Ascending aorta (tissue), 2 donors: ENCODE measurements around the gene SHISA9. TPM values are rescaled to one million over a fixed set of nuclear protein-coding genes. Genes with fewer than 3 reads are reported as not detected.

Experiments
- DNase-seq, 2 donors: peaks; one replicate each; pipeline ENCODE4 v3.0.0-alpha.2; 2019; ENCODE audit warnings: low spot score in 2 of 2
- H3K27ac ChIP-seq, 2 donors: fragments of 200-600 bp; sonication (generic); one replicate each; pipeline ENCODE4 v1.5.1; 2016 to 2017; ENCODE audit warnings: mild to moderate bottlenecking in 1 of 2
- H3K27me3 ChIP-seq: fragments of 200-600 bp; sonication (generic); one replicate; pipeline ENCODE4 v1.5.1; 2017
- H3K36me3 ChIP-seq, 2 donors: fragments of 200-600 bp; sonication (generic); one replicate each; pipeline ENCODE4 v1.5.1; 2016
- H3K4me1 ChIP-seq, 2 donors: fragments of 200-600 bp; sonication (generic); one replicate each; pipeline ENCODE4 v1.5.1; 2016 to 2017; ENCODE audit warnings: mild to moderate bottlenecking in 1 of 2
- H3K4me3 ChIP-seq, 2 donors: fragments of 200-600 bp; sonication (generic); one replicate each; pipeline ENCODE4 v1.5.1; 2016 to 2017; ENCODE audit warnings: mild to moderate bottlenecking in 1 of 2
- H3K9me3 ChIP-seq, 2 donors: fragments of 200-600 bp; sonication (generic); one replicate each; pipeline ENCODE4 v1.5.1; 2016
- CTCF ChIP-seq, 3 experiments: fragments of 200-600 bp in 2 of 3; fragments of 450-650 bp in 1 of 3; sonication (generic) in 2 of 3; IDR thresholded peaks; one replicate each; pipeline ENCODE4 v1.5.1; 2016 to 2019; ENCODE audit warnings: antibody characterized with exemption in 3 of 3, mild to moderate bottlenecking in 1 of 3, moderate library complexity in 1 of 3
- intact Hi-C: fragments of 100-400 bp; cut with DNase I; formaldehyde crosslinking; loops from one replicate; pipeline ENCODE4 v1.15.1; 2023
- total RNA-seq: library from RNA; depleted of rRNA; stranded (reverse); fragments of >200 nt; gene quantifications from one replicate; pipeline ENCODE4 v1.1.0, GENCODE V29; 2016

SHISA9 gene
- total RNA-seq, 1 donor from 2014 or later, result 8.9 TPM

- DNase-seq, result no peak
- H3K27me3 ChIP-seq, result no peaks in the 10 kb centered on the region
- H3K4me1 ChIP-seq, result no peaks in the 10 kb centered on the region
- peaks cover 0 to 5% of the 10 kb centered on the region in 2 donors for H3K9me3 ChIP-seq
- no peak overlapping the region for H3K27ac ChIP-seq
- H3K36me3 ChIP-seq, result no peaks in the 10 kb centered on the region
- no peak for TF ChIP-seq CTCF (IDR thresholded peaks at IDR 0.05)
- H3K4me3 ChIP-seq, result no peak overlapping the region
- intact Hi-C loops, result no loop called here
Observed at GRCh38 chr16:13052431-13052830, 151.0 kb downstream of the SHISA9 start.

GRCh38 chr16:13055480-13055879 lies 154.1 kb downstream of the SHISA9 start:
- intact Hi-C loops, result no loop called here
- H3K4me1 ChIP-seq, result no peaks in the 10 kb centered on the region
- no peak overlapping the region for H3K27ac ChIP-seq
- no peak for DNase-seq
- no peaks in the 10 kb centered on the region for H3K9me3 ChIP-seq
- H3K27me3 ChIP-seq, result no peaks in the 10 kb centered on the region
- no peak overlapping the region for H3K4me3 ChIP-seq
- no peaks in the 10 kb centered on the region for H3K36me3 ChIP-seq
- TF ChIP-seq CTCF (IDR thresholded peaks at IDR 0.05), result no peak

GRCh38 chr16:13056607-13057006 lies 155.2 kb downstream of the SHISA9 start:
- no peak overlapping the region for H3K4me3 ChIP-seq
- intact Hi-C loops, result no loop called here
- no peak overlapping the region for H3K27ac ChIP-seq
- H3K36me3 ChIP-seq, result no peaks in the 10 kb centered on the region
- no peaks in the 10 kb centered on the region for H3K9me3 ChIP-seq
- DNase-seq, result no peak
- H3K4me1 ChIP-seq, result no peaks in the 10 kb centered on the region
- TF ChIP-seq CTCF (IDR thresholded peaks at IDR 0.05), result no peak
- no peaks in the 10 kb centered on the region for H3K27me3 ChIP-seq

GRCh38 chr16:13060932-13061331 lies 159.5 kb downstream of the SHISA9 start:
- Histone ChIP-seq H3K9me3 (no peaks in the 10 kb centered on the region), H3K4me3 (no peak overlapping the region), H3K27ac (no peak overlapping the region), H3K4me1 (no peaks in the 10 kb centered on the region), H3K36me3 (no peaks in the 10 kb centered on the region), H3K27me3 (no peaks in the 10 kb centered on the region)
- intact Hi-C loops, result no loop called here
- no peak for TF ChIP-seq CTCF (IDR thresholded peaks at IDR 0.05)
- DNase-seq, result no peak

GRCh38 chr16:13061691-13062090 lies 160.3 kb downstream of the SHISA9 start:
- TF ChIP-seq CTCF (IDR thresholded peaks at IDR 0.05), result no peak
- no peaks in the 10 kb centered on the region for H3K27me3 ChIP-seq
- no peaks in the 10 kb centered on the region for H3K36me3 ChIP-seq
- H3K9me3 ChIP-seq, result no peaks in the 10 kb centered on the region
- intact Hi-C loops, result no loop called here
- no peak for DNase-seq
- no peak overlapping the region for H3K4me3 ChIP-seq
- H3K27ac ChIP-seq, result no peak overlapping the region
- H3K4me1 ChIP-seq, result no peaks in the 10 kb centered on the region

- no peaks in the 10 kb centered on the region for H3K27me3 ChIP-seq
- H3K4me1 ChIP-seq, result no peaks in the 10 kb centered on the region
- no peak for DNase-seq
- TF ChIP-seq CTCF (IDR thresholded peaks at IDR 0.05), result no peak
- no peak overlapping the region for H3K27ac ChIP-seq
- no peak overlapping the region for H3K4me3 ChIP-seq
- intact Hi-C loops, result no loop called here
- H3K36me3 ChIP-seq, result no peaks in the 10 kb centered on the region
- H3K9me3 ChIP-seq, result no peaks in the 10 kb centered on the region
Observed at GRCh38 chr16:13062219-13062618, 160.8 kb downstream of the SHISA9 start.
